RKO (cell line): ENCODE results near the gene RPL7L1.
"Not testable (repeated sequence)": the region's sequence is repeated elsewhere in the genome, so short reads cannot be mapped to it uniquely, and the experiment has no call there.

ENCODE experiments used
- DNase-seq: peaks from one replicate; pipeline ENCODE4 v3.0.0-alpha.2; 2016; ENCODE audit warnings: low spot score

The RPL7L1 gene

GRCh38 chr6:42879372-42880239 is at the start of gene RPL7L1:
TSS of gene RPL7L1 (plus strand) at chr6:42879616. CDS start at chr6:42879911, 295 bp downstream.
- peak; percentile 94 for DNase-seq

GRCh38 chr6:42831237-42831636 is 48.2 kb upstream of the RPL7L1 start:
- no peak for DNase-seq

- DNase-seq: no peak
Observed at GRCh38 chr6:42834056-42834455, 45.4 kb upstream of the RPL7L1 start.

GRCh38 chr6:42841844-42842584 is 37.4 kb upstream of the RPL7L1 start:
- no peak for DNase-seq

- DNase-seq: no peak
Observed at GRCh38 chr6:42845327-42845694, 34.1 kb upstream of the RPL7L1 start.

GRCh38 chr6:42846505-42846904 is 32.9 kb upstream of the RPL7L1 start:
- DNase-seq: no peak

GRCh38 chr6:42848700-42849099 is 30.7 kb upstream of the RPL7L1 start:
- DNase-seq: no peak

- no peak for DNase-seq
Observed at GRCh38 chr6:42851599-42851998, 27.8 kb upstream of the RPL7L1 start.

GRCh38 chr6:42860036-42860435 is 19.4 kb upstream of the RPL7L1 start:
- DNase-seq: no peak

GRCh38 chr6:42860481-42860880 is 18.9 kb upstream of the RPL7L1 start:
- DNase-seq: no peak

- no peak for DNase-seq
Observed at GRCh38 chr6:42864602-42865001, 14.8 kb upstream of the RPL7L1 start.

GRCh38 chr6:42870145-42870936 is 9.1 kb upstream of the RPL7L1 start:
- DNase-seq: no peak

GRCh38 chr6:42871711-42872110 is 7.7 kb upstream of the RPL7L1 start:
- DNase-seq: no peak

GRCh38 chr6:42873313-42873712 is 6.1 kb upstream of the RPL7L1 start:
- DNase-seq: no peak

- DNase-seq: peak; percentile 58
Observed at GRCh38 chr6:42877695-42878094, 1.7 kb upstream of the RPL7L1 start.

GRCh38 chr6:42880240-42880817 is 913 bp downstream of the RPL7L1 start:
- DNase-seq: not testable (repeated sequence)

- DNase-seq: peak; percentile 51
Observed at GRCh38 chr6:42880871-42881270, 1.5 kb downstream of the RPL7L1 start.

GRCh38 chr6:42885702-42886101 is 6.3 kb downstream of the RPL7L1 start:
- DNase-seq: no peak

GRCh38 chr6:42888201-42888600 is 8.8 kb downstream of the RPL7L1 start:
- DNase-seq: not testable (repeated sequence)

- no peak for DNase-seq
Observed at GRCh38 chr6:42889815-42890214, 10.4 kb downstream of the RPL7L1 start.

GRCh38 chr6:42890311-42891198 is 11.1 kb downstream of the RPL7L1 start:
- DNase-seq: peak; percentile 97
